C4-2B (cell line): ENCODE results near the gene STPG2.

ENCODE experiments used
- CTCF ChIP-seq: fragments of 450-650 bp; conservative IDR thresholded peaks from 2 replicates; pipeline ENCODE4 v1.5.1; 2017; ENCODE audit warnings: mild to moderate bottlenecking
- ZFX ChIP-seq: fragments of 450-650 bp; IDR thresholded peaks from 2 replicates; pipeline ENCODE4 v1.6.1; 2017

- TF ChIP-seq CTCF (peak; percentile 78), ZFX (no peak)
Measured at GRCh38 chr4:98092833-98093439, 50.3 kb downstream of the STPG2 start.
